Stomach smooth muscle (tissue), 2 donors: ENCODE results near the gene SF3A1.

Source experiments
- H3K27ac ChIP-seq: one replicate; pipeline ENCODE4 v1.7.0; 2013; ENCODE audit warnings: mild to moderate bottlenecking, low read length, inconsistent platforms
- H3K27me3 ChIP-seq, 2 donors: one replicate each; pipeline ENCODE4 v1.7.0; 2013; ENCODE audit warnings: low read length in 2 of 2; ENCODE audit not compliant: insufficient read depth in 2 of 2, control insufficient read depth in 1 of 2
- H3K36me3 ChIP-seq, 2 donors: one replicate each; pipeline ENCODE4 v1.7.0; 2013; ENCODE audit warnings: low read length in 2 of 2; ENCODE audit not compliant: control insufficient read depth in 2 of 2, insufficient read depth in 2 of 2
- H3K4me1 ChIP-seq: one replicate; pipeline ENCODE4 v1.7.0; 2013; ENCODE audit warnings: low read length; ENCODE audit not compliant: control insufficient read depth, insufficient read depth
- H3K4me3 ChIP-seq, 2 donors: one replicate each; pipeline ENCODE4 v1.7.0; 2013; ENCODE audit warnings: low read length in 2 of 2
- H3K9ac ChIP-seq, 2 donors: one replicate each; pipeline ENCODE4 v1.7.0; 2013; ENCODE audit warnings: low read length in 2 of 2, mild to moderate bottlenecking in 1 of 2
- H3K9me3 ChIP-seq, 2 donors: one replicate each; pipeline ENCODE4 v1.7.0; 2013; ENCODE audit warnings: low read length in 2 of 2; ENCODE audit not compliant: control insufficient read depth in 2 of 2
- donor health status: healthy.
- donor health status: Pancreatic carcinoma.

SF3A1 gene

DNA sequence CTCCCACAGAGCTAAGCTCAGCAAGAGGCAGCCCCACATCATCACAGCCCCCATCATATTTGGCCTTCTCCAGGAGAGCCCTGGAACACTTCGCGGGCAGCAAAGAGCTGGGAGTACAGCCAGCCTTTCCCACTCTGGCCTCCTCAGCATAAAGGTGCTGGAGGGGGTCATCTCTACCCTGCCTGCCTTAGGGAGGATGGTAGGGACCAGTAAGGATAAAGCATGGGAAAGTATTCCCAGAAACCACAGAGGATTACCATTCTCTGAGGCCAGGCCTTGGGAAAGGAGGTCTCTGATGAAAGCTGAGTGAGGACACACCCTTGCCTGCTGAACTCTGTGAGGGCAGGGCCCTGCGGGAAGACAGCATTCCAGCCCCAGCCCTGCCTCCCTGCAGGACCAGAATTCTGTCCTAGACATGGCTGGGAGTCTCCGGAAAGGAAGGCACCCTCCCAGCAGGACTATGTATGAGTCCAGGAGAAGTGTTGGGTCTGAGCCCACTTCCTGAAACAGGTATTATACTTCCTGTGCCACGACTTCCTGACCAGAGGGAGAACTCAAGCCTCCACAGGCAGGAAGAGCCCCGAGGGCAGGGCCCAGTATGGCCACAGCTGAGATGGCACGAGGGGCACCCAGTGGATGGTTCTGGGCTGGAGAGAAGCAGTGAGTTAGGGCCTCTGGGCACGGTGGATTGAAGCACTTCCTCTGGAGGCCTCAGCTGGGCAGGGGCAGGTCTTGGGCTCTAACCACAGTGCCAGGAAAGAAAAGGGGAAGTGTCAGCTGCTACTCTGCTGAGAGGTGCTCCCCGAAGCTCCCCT is 54.5 kb downstream of the SF3A1 start:
- peak overlapping the region in 1 of 2 donors; percentile 36 for H3K9ac ChIP-seq
- peaks cover 69% of the 10 kb centered on the region for H3K4me1 ChIP-seq
- H3K9me3 ChIP-seq = no peaks in the 10 kb centered on the region
- no peaks in the 10 kb centered on the region for H3K27me3 ChIP-seq
- no peak overlapping the region for H3K4me3 ChIP-seq
- H3K27ac ChIP-seq = peak overlapping the region; percentile 70
- peaks cover 7 to 27% of the 10 kb centered on the region in 2 donors for H3K36me3 ChIP-seq

DNA sequence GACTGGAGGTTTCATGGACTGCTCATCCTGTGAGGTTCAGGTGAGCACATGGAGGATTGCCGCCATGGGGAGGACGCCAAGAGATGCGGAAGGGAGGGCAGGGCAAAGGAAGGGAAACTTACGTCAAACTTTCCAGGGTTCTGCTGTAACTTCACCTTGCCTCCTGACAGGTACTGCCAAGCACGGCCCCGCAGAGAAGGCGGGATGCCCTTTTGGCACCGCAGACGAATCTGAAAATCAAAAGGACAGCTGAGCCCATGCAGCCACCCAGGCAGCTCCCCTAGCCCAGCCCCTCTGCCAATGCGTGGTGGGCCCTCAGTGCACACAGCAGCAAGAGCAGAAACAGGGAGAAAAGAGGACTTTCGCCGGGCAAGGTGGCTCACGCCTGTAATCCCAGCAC is 57.4 kb downstream of the SF3A1 start:
- no peak overlapping the region for H3K4me3 ChIP-seq
- H3K36me3 ChIP-seq = peaks cover 20 to 46% of the 10 kb centered on the region in 2 donors
- H3K27ac ChIP-seq = no peak overlapping the region
- H3K27me3 ChIP-seq = no peaks in the 10 kb centered on the region
- no peak overlapping the region for H3K9ac ChIP-seq
- H3K9me3 ChIP-seq = no peaks in the 10 kb centered on the region
- H3K4me1 ChIP-seq = peaks cover 49% of the 10 kb centered on the region

DNA sequence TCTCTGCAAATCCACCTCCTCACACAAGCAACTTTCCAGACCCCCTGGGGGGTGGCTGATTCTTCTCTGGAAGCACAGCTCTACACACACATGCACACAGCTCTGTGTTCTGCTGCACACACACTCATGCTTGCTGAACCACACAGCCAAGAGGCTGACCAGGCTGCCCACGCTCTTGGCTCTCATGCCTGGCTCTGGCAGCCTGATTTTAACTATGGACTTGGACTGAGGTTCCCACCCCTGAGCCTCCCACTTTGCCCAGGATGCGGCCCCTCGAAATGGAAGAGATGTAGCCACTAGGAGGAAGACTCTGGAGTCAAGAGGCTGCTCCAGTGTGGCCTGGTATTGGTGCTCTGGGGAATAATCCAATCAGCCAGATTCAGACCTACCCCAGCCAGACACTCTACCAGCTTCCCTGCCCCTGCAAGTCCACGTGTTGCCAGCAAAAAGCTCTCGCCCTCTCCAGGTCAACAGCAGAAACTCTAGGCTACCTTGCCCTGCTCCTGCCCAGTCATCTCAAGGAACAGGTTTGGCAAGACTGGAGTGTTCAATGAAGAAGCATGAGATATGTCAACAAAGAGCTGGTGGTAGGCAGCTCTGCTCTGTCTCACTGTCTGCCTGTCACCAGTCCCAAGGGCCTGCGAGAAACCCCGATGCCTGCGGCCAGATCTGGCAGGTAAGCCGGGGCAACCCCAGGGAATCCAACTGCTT is 58.5 kb downstream of the SF3A1 start:
- Histone ChIP-seq H3K36me3 (peaks cover 26 to 52% of the 10 kb centered on the region in 2 donors), H3K9me3 (no peaks in the 10 kb centered on the region), H3K27ac (peak overlapping the region; percentile 18), H3K9ac (no peak overlapping the region), H3K4me3 (no peak overlapping the region), H3K27me3 (no peaks in the 10 kb centered on the region), H3K4me1 (peaks cover 37% of the 10 kb centered on the region)

DNA sequence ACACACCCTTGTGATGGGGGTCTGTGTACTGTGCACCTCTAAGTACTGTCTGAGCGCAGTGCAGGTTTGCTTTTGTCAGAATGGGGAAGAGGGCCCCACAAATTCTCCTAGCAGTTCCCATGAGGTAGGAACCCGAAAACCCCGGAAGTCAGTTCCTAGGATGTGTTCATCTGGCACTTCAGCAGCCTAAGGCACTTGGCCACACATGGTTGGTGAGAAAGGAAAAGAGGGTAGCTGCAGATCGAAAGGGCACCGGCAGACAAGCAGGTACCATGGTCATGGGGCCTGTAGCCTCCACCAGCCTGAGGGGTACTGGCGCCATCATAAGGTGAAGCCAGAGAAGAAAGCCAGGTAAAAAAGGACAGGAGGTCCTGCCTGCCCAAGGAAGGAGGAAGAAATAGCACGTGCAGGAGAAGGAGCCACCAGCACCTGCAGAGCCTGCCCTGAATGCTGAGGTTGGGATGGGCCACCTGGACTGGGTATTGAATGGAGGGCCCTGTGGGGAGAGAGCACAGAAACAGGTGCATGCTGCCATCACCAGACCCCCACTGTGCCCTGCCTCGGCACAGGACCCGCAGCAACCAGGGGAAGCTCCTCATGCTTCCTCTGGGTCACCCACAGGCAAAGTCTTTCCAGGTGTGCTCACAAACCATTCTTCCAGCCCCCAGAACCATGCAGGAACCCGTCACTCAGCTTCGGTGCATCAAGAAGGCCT is 59.3 kb downstream of the SF3A1 start:
- H3K4me3 ChIP-seq = no peak overlapping the region
- H3K27ac ChIP-seq = peak overlapping the region; percentile 18
- H3K9ac ChIP-seq = no peak overlapping the region
- H3K4me1 ChIP-seq = peaks cover 31% of the 10 kb centered on the region
- no peaks in the 10 kb centered on the region for H3K9me3 ChIP-seq
- peaks cover 27 to 56% of the 10 kb centered on the region in 2 donors for H3K36me3 ChIP-seq
- no peaks in the 10 kb centered on the region for H3K27me3 ChIP-seq

DNA sequence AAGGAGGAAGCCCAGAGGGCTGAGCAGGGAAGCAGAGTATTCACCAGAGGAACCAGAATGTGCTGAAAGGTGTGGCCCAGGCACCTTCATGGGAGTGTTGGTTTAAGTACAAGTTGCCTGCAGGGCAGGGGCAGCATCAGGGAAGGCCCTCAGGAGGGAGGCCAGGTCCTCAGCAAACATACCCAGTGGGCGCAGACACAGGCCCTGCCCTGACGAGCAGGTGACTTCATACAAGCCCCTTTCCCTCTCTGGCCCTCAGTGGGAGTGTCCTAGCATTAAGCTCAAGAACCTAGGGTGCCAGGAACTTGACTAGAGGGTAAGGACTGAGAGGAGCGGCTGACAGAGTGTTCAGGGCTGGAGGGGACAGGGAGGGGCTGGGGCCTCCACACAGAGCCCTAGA is 59.9 kb downstream of the SF3A1 start:
- H3K9me3 ChIP-seq = no peaks in the 10 kb centered on the region
- peaks cover 25% of the 10 kb centered on the region for H3K4me1 ChIP-seq
- H3K4me3 ChIP-seq = no peak overlapping the region
- peaks cover 27 to 55% of the 10 kb centered on the region in 2 donors for H3K36me3 ChIP-seq
- H3K9ac ChIP-seq = no peak overlapping the region
- no peaks in the 10 kb centered on the region for H3K27me3 ChIP-seq
- no peak overlapping the region for H3K27ac ChIP-seq

DNA sequence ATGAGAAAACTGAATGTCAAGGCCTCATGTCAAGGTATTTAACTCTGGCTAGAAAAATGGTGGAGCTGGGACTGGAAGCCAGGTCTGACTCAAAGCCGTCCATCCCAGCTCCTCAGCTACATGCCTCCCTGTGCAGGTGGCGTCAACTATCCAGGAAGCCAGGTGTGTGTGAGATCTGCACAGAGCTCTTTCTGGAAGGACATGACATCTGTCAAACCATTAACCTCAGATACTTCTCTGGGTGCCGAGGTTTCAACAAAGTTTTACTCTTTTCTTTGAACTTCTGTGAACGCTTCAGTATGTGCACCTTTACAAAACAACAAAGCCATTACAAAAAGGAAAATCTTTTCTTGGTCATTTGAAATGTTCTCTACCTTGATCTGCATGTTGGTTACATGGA is 60.4 kb downstream of the SF3A1 start:
- H3K4me1 ChIP-seq = peaks cover 24% of the 10 kb centered on the region
- no peaks in the 10 kb centered on the region for H3K27me3 ChIP-seq
- no peaks in the 10 kb centered on the region for H3K9me3 ChIP-seq
- H3K9ac ChIP-seq = no peak overlapping the region
- no peak overlapping the region for H3K4me3 ChIP-seq
- H3K27ac ChIP-seq = no peak overlapping the region
- H3K36me3 ChIP-seq = peaks cover 27 to 55% of the 10 kb centered on the region in 2 donors

DNA sequence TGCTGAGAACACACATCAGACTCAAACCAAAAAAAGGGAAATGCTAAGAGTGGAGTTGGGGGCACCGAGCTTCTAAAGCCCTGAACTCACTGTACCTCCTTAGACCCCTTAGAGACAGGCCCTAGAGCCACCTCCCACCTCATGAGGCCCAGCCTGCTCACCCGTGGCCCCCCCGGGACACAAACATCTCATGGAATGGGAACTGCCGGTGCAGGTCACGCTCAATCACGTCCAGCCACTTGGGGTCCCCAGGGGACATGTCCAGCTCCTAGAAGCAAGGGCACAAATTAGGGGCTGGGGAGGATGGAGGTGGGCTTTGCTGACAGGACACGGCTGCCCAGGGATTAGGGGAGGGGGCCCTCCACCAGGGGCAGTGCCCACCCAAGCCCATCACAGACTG is 61.1 kb downstream of the SF3A1 start:
- Histone ChIP-seq H3K4me3 (no peak overlapping the region), H3K27me3 (no peaks in the 10 kb centered on the region), H3K9me3 (no peaks in the 10 kb centered on the region), H3K36me3 (peaks cover 27 to 53% of the 10 kb centered on the region in 2 donors), H3K27ac (no peak overlapping the region), H3K9ac (no peak overlapping the region), H3K4me1 (peaks cover 28% of the 10 kb centered on the region)

DNA sequence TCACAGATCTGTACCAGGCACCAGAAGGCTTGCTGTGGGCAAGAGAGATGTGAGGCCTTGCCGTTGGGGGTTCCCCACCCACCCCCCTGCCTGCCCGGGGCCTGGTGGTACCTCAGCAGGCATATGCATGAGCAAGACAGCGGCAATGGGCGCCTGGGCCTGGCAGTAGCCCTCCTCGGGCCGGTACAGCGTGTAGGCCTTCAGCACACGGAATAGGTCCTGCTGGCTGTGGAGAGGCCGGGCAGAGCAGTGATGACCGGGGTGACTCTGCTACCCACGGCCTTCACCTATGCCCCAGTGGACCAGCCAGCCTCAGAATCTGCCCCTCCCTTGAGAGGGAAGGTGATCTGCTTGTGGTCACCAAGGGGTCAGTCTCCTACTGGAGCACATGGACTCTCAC is 61.9 kb downstream of the SF3A1 start:
- Histone ChIP-seq H3K4me1 (peaks cover 36% of the 10 kb centered on the region), H3K27ac (no peak overlapping the region), H3K4me3 (no peak overlapping the region), H3K9me3 (no peaks in the 10 kb centered on the region), H3K36me3 (peaks cover 27 to 50% of the 10 kb centered on the region in 2 donors), H3K9ac (no peak overlapping the region), H3K27me3 (no peaks in the 10 kb centered on the region)

DNA sequence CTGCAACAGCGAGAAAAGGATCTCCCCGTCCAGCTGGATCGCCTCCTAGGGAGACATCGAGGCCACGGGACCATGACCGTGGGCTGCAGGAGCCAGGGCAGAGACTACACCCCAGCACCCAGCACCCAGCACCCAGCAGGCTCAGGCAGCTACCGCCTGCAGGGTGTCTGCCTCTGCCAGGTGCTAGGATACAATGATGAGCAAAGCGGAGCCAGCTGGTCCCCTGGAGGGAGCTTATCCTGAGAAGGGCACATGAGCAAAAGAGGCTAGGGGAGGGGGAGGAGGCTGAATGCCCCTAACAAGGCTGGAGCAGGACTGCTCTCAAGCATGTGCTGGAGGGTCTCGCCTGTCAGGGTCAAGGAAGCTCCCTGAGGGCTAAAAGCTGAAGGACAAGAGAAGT is 62.6 kb downstream of the SF3A1 start:
- no peak overlapping the region for H3K27ac ChIP-seq
- H3K4me1 ChIP-seq = peaks cover 38% of the 10 kb centered on the region
- no peak overlapping the region for H3K9ac ChIP-seq
- peaks cover 27 to 47% of the 10 kb centered on the region in 2 donors for H3K36me3 ChIP-seq
- H3K9me3 ChIP-seq = no peaks in the 10 kb centered on the region
- no peak overlapping the region for H3K4me3 ChIP-seq
- no peaks in the 10 kb centered on the region for H3K27me3 ChIP-seq

DNA sequence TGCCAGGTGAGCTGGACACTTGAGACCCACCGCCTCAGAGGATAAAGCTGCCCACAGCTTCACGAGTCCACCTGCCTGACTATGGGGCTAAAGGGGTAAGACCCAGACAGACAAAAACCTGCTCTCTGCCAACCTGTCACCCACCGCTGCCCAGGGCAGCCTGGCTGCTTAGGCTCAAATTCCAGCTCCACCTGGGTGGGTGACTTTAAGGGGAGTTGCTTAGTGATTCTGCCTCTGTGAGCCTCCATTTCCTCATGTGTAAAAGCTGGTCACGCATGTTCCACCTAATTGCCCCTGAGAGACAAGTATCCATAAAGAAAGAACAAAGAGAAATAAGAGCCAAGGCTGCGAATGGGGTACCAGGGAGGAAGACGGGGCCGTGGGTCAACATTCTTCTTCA is 63.7 kb downstream of the SF3A1 start:
- H3K27ac ChIP-seq = no peak overlapping the region
- H3K4me3 ChIP-seq = no peak overlapping the region
- peaks cover 27 to 42% of the 10 kb centered on the region in 2 donors for H3K36me3 ChIP-seq
- no peak overlapping the region for H3K9ac ChIP-seq
- H3K9me3 ChIP-seq = no peaks in the 10 kb centered on the region
- no peaks in the 10 kb centered on the region for H3K27me3 ChIP-seq
- peaks cover 39% of the 10 kb centered on the region for H3K4me1 ChIP-seq
